ENCODE data around the gene TIAL1. TPM values are rescaled to one million over a fixed set of nuclear protein-coding genes. Genes with fewer than 3 reads are reported as not detected.

The TIAL1 gene
- total RNA-seq, 2 experiments from 2014 or later, result 200 to 204 TPM

GRCh38 chr10:119595676-119596515 lies 868 bp downstream of the TIAL1 start:
- DNase-seq, result peak; percentile 88
- no peak for TF ChIP-seq CTCF (IDR thresholded peaks at IDR 0.05)
- H3K27me3 Mint-ChIP-seq, result no peaks in the 10 kb centered on the region
- H3K9me3 Mint-ChIP-seq, result no peaks in the 10 kb centered on the region
- peak overlapping the region; percentile 98 for H3K27ac Mint-ChIP-seq
- H3K4me1 Mint-ChIP-seq (ENCODE audit: low read depth), result peaks cover 53% of the 10 kb centered on the region
- H3K36me3 Mint-ChIP-seq (ENCODE audit: low read depth), result peaks cover 67% of the 10 kb centered on the region
- ChIA-PET CTCF (interaction anchor here (0.6 to 2.1 kb wide), 6 partner anchors 12 to 57 kb away, joined by 3 to 5 read pairs (median 4); partner anchors contain the start of gene RGS10), POLR2A (interaction anchor here (0.7 to 1.4 kb wide), 5 partner anchors 10 to 289 kb away, joined by 3 to 11 read pairs (median 6); partner anchors contain the start of gene RGS10)
- peak overlapping the region; percentile 99 for H3K4me3 Mint-ChIP-seq
- intact Hi-C loops (cut with micrococcal nuclease), result loop anchor here (2.0 to 5.0 kb wide), 3 partner anchors 56 to 389 kb away; partner anchors contain the start of genes BAG3 and GRK5
- ATAC-seq, result peak; percentile 21

GRCh38 chr10:119595134-119595675 lies 1.6 kb downstream of the TIAL1 start:
- Mint-ChIP-seq H3K9me3 (no peaks in the 10 kb centered on the region), H3K27me3 (no peaks in the 10 kb centered on the region), H3K4me1 (ENCODE audit: low read depth) (peaks cover 53% of the 10 kb centered on the region), H3K4me3 (peak overlapping the region; percentile 99), H3K27ac (peak overlapping the region; percentile 98), H3K36me3 (ENCODE audit: low read depth) (peaks cover 64% of the 10 kb centered on the region)
- intact Hi-C loops (cut with micrococcal nuclease), result loop anchor here (2.0 to 5.0 kb wide), 3 partner anchors 56 to 388 kb away; partner anchors contain the start of genes BAG3 and GRK5
- ATAC-seq (no peak), DNase-seq (no peak)
- ChIA-PET POLR2A (interaction anchor here (0.7 to 1.4 kb wide), 5 partner anchors 9 to 288 kb away, joined by 3 to 11 read pairs (median 6); partner anchors contain the start of gene RGS10), CTCF (interaction anchor here (0.6 to 2.1 kb wide), 6 partner anchors 10 to 57 kb away, joined by 3 to 5 read pairs (median 4); partner anchors contain the start of gene RGS10)
- no peak for TF ChIP-seq CTCF (IDR thresholded peaks at IDR 0.05)

- no peaks in the 10 kb centered on the region for H3K27me3 Mint-ChIP-seq
- TF ChIP-seq CTCF (IDR thresholded peaks at IDR 0.05), result no peak
- no peaks in the 10 kb centered on the region for H3K9me3 Mint-ChIP-seq
- H3K4me3 Mint-ChIP-seq, result no peak overlapping the region
- H3K36me3 Mint-ChIP-seq (ENCODE audit: low read depth), result peaks cover 22% of the 10 kb centered on the region
- POLR2A ChIA-PET, result interaction anchor here (1.1 kb wide), 1 partner anchor 8 kb away, joined by 5 read pairs; no protein-coding TSS in a partner anchor
- peaks cover 37% of the 10 kb centered on the region for H3K4me1 Mint-ChIP-seq (ENCODE audit: low read depth)
- intact Hi-C loops (cut with micrococcal nuclease), result no loop called here
- CTCF ChIA-PET, result interaction anchor here (1.0 kb wide), 1 partner anchor 12 kb away, joined by 3 read pairs; no protein-coding TSS in a partner anchor
- ATAC-seq (no peak), DNase-seq (no peak)
- H3K27ac Mint-ChIP-seq, result no peak overlapping the region
These were observed 8.7 kb downstream of the TIAL1 start for GRCh38 chr10:119588071-119588470.

GRCh38 chr10:119578355-119578754 lies 18.4 kb downstream of the TIAL1 start:
- intact Hi-C loops (cut with micrococcal nuclease), result no loop called here
- CTCF ChIA-PET, result interaction anchor here (1.4 kb wide), 1 partner anchor 24 kb away, joined by 5 read pairs; no protein-coding TSS in a partner anchor
- Mint-ChIP-seq H3K27me3 (no peaks in the 10 kb centered on the region), H3K4me3 (no peak overlapping the region), H3K27ac (no peak overlapping the region), H3K9me3 (no peaks in the 10 kb centered on the region), H3K4me1 (ENCODE audit: low read depth) (peaks cover 28% of the 10 kb centered on the region), H3K36me3 (ENCODE audit: low read depth) (peaks cover 44% of the 10 kb centered on the region)
- ATAC-seq (no peak), DNase-seq (no peak)
- POLR2A ChIA-PET, result interaction anchor here (1.4 kb wide), 1 partner anchor 12 kb away, joined by 4 read pairs; no protein-coding TSS in a partner anchor
- no peak for TF ChIP-seq CTCF (IDR thresholded peaks at IDR 0.05)

Data from activated CD8-positive, alpha-beta T cell treated with anti-CD3 and anti-CD28 coated beads for 36 hours (primary cell).